ENCODE data around the gene C6orf136. TPM values are rescaled to one million over a fixed set of nuclear protein-coding genes. Genes with fewer than 3 reads are reported as not detected.

Gene C6orf136
- total RNA-seq, 3 donors from 2014 or later (not counting 1 experiment from before 2014, with no cell fraction given): 39.4 to 51.4 (median 50.9) TPM

DNA sequence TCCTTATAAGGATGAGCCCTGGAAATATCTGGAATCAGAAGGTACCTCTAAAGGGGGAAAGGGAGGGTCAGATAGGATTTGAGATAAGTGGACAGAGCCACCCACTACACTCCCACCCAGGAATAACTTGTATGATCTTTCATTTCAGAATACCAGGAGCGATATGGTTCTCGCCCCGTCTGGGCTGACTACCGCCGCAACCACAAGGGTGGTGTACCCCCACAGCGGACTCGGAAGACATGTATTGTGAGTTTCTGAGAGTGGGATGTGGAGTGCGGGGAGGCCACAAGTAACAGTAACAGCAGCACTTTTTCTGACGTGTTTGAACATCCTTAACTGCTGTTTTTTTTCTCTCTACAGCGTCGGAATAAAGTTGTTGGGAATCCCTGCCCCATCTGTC is 27.4 kb upstream of the C6orf136 start:
- ATAC-seq: no peak
- H3K27me3 Mint-ChIP-seq (ENCODE audit: low read depth in 2 of 2): peaks cover 0 to 5% of the 10 kb centered on the region in 2 donors
- Histone ChIP-seq H3K4me1 (ENCODE audit: control insufficient read depth, insufficient read depth, low read length) (peaks cover 13% of the 10 kb centered on the region), H3K36me3 (ENCODE audit: control insufficient read depth, insufficient read depth, low read length) (peaks cover 52% of the 10 kb centered on the region), H3K4me3 (ENCODE audit: low read length) (no peak overlapping the region), H3K27me3 (ENCODE audit: control insufficient read depth, insufficient read depth, low read length) (no peaks in the 10 kb centered on the region), H3K9me3 (ENCODE audit: control insufficient read depth, insufficient read depth, low read length) (no peaks in the 10 kb centered on the region), H3K27ac (ENCODE audit: low read length) (no peak overlapping the region)
- TF ChIP-seq, protein P1, sequence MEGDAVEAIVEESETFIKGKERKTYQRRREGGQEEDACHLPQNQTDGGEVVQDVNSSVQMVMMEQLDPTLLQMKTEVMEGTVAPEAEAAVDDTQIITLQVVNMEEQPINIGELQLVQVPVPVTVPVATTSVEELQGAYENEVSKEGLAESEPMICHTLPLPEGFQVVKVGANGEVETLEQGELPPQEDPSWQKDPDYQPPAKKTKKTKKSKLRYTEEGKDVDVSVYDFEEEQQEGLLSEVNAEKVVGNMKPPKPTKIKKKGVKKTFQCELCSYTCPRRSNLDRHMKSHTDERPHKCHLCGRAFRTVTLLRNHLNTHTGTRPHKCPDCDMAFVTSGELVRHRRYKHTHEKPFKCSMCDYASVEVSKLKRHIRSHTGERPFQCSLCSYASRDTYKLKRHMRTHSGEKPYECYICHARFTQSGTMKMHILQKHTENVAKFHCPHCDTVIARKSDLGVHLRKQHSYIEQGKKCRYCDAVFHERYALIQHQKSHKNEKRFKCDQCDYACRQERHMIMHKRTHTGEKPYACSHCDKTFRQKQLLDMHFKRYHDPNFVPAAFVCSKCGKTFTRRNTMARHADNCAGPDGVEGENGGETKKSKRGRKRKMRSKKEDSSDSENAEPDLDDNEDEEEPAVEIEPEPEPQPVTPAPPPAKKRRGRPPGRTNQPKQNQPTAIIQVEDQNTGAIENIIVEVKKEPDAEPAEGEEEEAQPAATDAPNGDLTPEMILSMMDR (IDR thresholded peaks at IDR 0.05): no peak
- peak overlapping the region; percentile 96 to 100 for H3K27ac Mint-ChIP-seq
- H3K9me3 Mint-ChIP-seq: no peaks in the 10 kb centered on the region
- peak overlapping the region; percentile 100 for H3K4me3 Mint-ChIP-seq
- H3K36me3 Mint-ChIP-seq: peaks cover 26% of the 10 kb centered on the region
- intact Hi-C loops (cut with micrococcal nuclease): loop anchor here (5.0 to 10.0 kb wide), 4 partner anchors 77 to 735 kb away; partner anchors contain the start of genes FLOT1, HLA-B and IER3
- 97% methylated on average over 11 of the region's 11 CpGs for WGBS (ENCODE audit: insufficient coverage)
- DNase-seq: peak in 1 of 2 donors; percentile 1
- peaks cover 36 to 45% of the 10 kb centered on the region in 2 donors for H3K4me1 Mint-ChIP-seq

DNA sequence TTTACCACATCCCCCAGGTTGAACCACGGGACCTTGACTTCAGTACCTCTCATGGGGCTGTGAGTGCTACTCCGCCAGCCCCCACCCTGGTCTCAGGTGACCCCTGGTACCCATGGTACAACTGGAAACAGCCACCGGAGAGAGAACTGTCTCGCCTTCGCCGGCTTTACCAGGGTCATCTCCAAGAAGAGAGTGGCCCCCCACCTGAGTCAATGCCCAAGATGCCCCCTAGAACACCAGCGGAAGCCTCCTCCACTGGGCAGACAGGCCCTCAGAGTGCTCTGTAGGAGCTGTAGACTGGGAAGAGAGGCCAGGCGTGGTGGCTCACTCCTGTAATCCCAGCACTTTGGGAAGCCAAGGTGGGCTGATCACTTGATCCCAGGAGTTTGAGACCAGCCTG is 21.4 kb upstream of the C6orf136 start:
- Mint-ChIP-seq H3K27ac (peak overlapping the region; percentile 94 to 96), H3K4me1 (peaks cover 23 to 27% of the 10 kb centered on the region in 2 donors), H3K27me3 (ENCODE audit: low read depth in 2 of 2) (no peaks in the 10 kb centered on the region), H3K9me3 (no peaks in the 10 kb centered on the region), H3K36me3 (no peaks in the 10 kb centered on the region), H3K4me3 (peak overlapping the region; percentile 90)
- Histone ChIP-seq H3K9me3 (ENCODE audit: control insufficient read depth, insufficient read depth, low read length) (no peaks in the 10 kb centered on the region), H3K27ac (ENCODE audit: low read length) (no peak overlapping the region), H3K4me3 (ENCODE audit: low read length) (no peak overlapping the region), H3K27me3 (ENCODE audit: control insufficient read depth, insufficient read depth, low read length) (no peaks in the 10 kb centered on the region), H3K4me1 (ENCODE audit: control insufficient read depth, insufficient read depth, low read length) (peaks cover 15% of the 10 kb centered on the region), H3K36me3 (ENCODE audit: control insufficient read depth, insufficient read depth, low read length) (peaks cover 44% of the 10 kb centered on the region)
- ATAC-seq (no peak), DNase-seq (no peak)
- 98% methylated on average over 8 of the region's 8 CpGs for WGBS (ENCODE audit: insufficient coverage)
- intact Hi-C loops (cut with micrococcal nuclease): no loop called here
- TF ChIP-seq, protein P1 (IDR thresholded peaks at IDR 0.05): no peak

DNA sequence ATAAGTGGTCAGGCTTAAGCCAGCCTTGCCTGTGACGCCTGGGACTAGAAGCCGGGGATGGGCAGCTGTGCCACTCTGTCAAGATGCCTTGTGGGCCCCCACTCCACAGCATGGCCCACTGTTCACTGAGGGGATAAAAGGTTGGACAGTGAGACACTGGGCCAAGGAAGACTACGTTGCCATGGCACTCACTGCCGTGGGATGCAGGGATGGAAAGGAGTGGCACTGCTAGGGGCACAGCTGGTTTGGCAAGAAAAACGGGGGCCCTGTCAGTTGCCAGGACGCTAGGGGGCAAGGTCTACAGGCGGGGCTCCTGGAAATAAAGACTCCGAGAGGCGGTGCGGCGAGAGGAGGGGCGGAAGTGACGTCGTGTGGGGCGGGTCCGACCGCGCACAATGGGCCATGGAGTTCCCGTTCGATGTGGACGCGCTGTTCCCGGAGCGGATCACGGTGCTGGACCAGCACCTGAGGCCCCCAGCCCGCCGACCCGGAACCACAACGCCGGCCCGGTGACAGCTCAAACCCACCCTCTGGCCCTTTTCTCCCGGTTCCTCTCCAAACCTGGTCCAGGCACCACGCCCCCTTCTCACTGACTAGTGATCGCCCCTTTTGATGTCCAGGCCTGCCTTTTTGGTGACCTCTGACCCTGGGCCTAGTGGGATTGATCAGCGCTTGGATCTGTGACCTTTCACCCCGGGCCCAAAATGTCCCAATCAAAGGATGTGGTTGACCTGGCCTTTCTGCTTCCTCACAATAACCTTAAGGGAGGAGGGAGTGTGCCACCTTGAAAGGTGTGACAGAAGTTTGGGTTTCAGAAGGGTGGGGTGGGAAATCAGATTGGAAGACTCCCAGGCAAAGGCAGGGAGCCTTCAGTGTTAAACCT is 20.2 kb upstream of the C6orf136 start, which contains the start of gene ATAT1:
TSS of gene ATAT1 (plus strand) at position 391 of the 883 bp plus-strand sequence.
- ATAC-seq: peak; percentile 98 to 99 (median 99)
- peaks cover 15% of the 10 kb centered on the region for H3K4me1 ChIP-seq (ENCODE audit: control insufficient read depth, insufficient read depth, low read length)
- TF ChIP-seq, protein P1 (IDR thresholded peaks at IDR 0.05): peak; percentile 55
- Mint-ChIP-seq H3K9me3 (no peaks in the 10 kb centered on the region), H3K27ac (peak within 1 kb of the TSS; percentile 94 to 96), H3K4me1 (peaks cover 23 to 27% of the 10 kb centered on the region in 2 donors), H3K27me3 (ENCODE audit: low read depth in 2 of 2) (no peaks in the 10 kb centered on the region), H3K4me3 (peak within 1 kb of the TSS; percentile 90), H3K36me3 (no peaks in the 10 kb centered on the region)
- DNase-seq: peak; percentile 87 to 95
- no peaks in the 10 kb centered on the region for H3K27me3 ChIP-seq (ENCODE audit: control insufficient read depth, insufficient read depth, low read length)
- H3K36me3 ChIP-seq (ENCODE audit: control insufficient read depth, insufficient read depth, low read length): peaks cover 37% of the 10 kb centered on the region
- intact Hi-C loops (cut with micrococcal nuclease): loop anchor here (1.0 to 2.0 kb wide), 2 partner anchors 9 to 46 kb away; partner anchors contain the start of genes DHX16, MRPS18B and PPP1R10
- peak within 1 kb of the TSS; percentile 63 for H3K4me3 ChIP-seq (ENCODE audit: low read length)
- H3K27ac ChIP-seq (ENCODE audit: low read length): peak within 1 kb of the TSS; percentile 87
- WGBS (ENCODE audit: insufficient coverage): 5% methylated on average over 36 of the region's 36 CpGs
- H3K9me3 ChIP-seq (ENCODE audit: control insufficient read depth, insufficient read depth, low read length): no peaks in the 10 kb centered on the region
